ENCODE results near the gene OTOL1. TPM values are rescaled to one million over a fixed set of nuclear protein-coding genes. Genes with fewer than 3 reads are reported as not detected.

The OTOL1 gene
- not detected in 2 replicates for total RNA-seq (2012; rRNA removed)

DNA sequence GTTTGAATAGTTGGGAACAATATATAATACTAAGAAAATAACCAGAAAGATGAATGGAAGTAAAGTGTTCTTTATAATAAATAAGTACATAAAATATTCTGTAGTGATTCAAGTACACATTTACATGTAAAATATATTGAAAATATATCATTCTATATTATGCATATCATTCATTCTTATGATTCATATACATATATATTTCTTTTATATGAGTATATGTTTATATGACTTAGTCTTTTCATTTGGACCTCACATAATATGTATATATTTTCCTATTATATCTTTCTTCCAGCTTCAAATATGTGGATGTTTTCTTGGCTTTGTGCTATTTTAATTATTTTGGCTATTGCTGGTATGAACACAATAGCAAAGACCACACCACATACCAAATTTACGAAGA is at the start of gene OTOL1:
OTOL1 (plus strand) TSS at position 301 of the 400 bp plus-strand sequence; CDS start at position 301, 0 bp downstream.
- H3K4me1 ChIP-seq (ENCODE audit: control insufficient read depth, insufficient read depth, low read length): no peaks in the 10 kb centered on the region
- no peak within 1 kb of the TSS for H3K4me2 ChIP-seq (ENCODE audit: low read length)
- no peaks in the 10 kb centered on the region for H3K36me3 ChIP-seq (ENCODE audit: insufficient read depth, low read length)
- H3K27me3 ChIP-seq (ENCODE audit: control insufficient read depth, insufficient read depth, low read length): no peaks in the 10 kb centered on the region
- H3K9ac ChIP-seq (ENCODE audit: low read depth, low read length): no peak within 1 kb of the TSS
- no peaks in the 10 kb centered on the region for H3K9me3 ChIP-seq (replicated peaks; ENCODE audit: low read length)
- no peak within 1 kb of the TSS for H3K4me3 ChIP-seq (ENCODE audit: low read length)

GRCh38 chr3:161449785-161450184 is 46.8 kb upstream of the OTOL1 start:
- Histone ChIP-seq H3K4me1 (ENCODE audit: control insufficient read depth, insufficient read depth, low read length) (no peaks in the 10 kb centered on the region), H3K36me3 (ENCODE audit: insufficient read depth, low read length) (no peaks in the 10 kb centered on the region), H3K4me3 (ENCODE audit: low read length) (no peak overlapping the region), H3K4me2 (ENCODE audit: low read length) (no peak overlapping the region), H3K9ac (ENCODE audit: low read depth, low read length) (no peak overlapping the region), H3K27me3 (ENCODE audit: control insufficient read depth, insufficient read depth, low read length) (no peaks in the 10 kb centered on the region), H3K9me3 (replicated peaks; ENCODE audit: low read length) (no peaks in the 10 kb centered on the region)

DNA sequence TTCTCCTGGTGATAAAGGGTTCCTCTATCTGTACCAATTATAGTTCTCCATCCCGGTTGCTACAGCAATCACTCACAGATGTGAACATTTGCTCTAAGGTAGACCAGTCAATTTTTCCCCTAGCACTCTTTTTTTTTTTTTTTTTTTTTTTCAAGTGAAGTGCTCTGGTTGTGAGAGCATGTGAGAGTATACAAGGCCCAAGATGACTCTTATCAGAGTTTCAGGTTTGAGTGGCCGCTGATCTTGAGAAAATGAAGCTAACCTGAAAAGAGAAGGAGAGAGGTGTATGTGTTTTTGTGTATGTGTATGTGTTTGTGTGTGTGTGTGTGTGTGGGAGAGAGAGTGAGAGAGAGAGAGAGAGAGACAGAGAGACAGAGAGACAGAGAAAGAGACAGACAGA is 44.4 kb upstream of the OTOL1 start:
- Histone ChIP-seq H3K4me1 (ENCODE audit: control insufficient read depth, insufficient read depth, low read length) (no peaks in the 10 kb centered on the region), H3K9me3 (replicated peaks; ENCODE audit: low read length) (no peaks in the 10 kb centered on the region), H3K36me3 (ENCODE audit: insufficient read depth, low read length) (no peaks in the 10 kb centered on the region), H3K9ac (ENCODE audit: low read depth, low read length) (no peak overlapping the region), H3K4me2 (ENCODE audit: low read length) (no peak overlapping the region), H3K27me3 (ENCODE audit: control insufficient read depth, insufficient read depth, low read length) (no peaks in the 10 kb centered on the region), H3K4me3 (ENCODE audit: low read length) (no peak overlapping the region)

DNA sequence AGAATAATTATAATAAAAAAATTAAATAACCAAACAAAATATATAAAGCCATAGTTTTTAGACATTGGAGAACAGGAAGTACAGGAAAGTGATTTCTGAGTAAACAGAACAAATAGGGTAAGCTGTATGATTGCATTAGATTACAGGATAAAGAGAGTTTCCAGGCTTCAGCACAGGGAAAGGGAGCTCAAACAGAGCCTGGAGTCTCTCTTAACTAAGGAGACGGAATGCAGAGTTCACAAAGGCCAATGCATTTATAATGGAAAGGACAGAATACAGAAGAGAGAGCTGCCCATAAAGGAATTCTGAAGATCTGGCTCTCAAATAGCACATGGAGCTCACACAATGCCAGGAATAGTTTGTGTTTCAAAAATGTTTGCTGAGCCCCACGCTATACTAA is 42.0 kb upstream of the OTOL1 start:
- H3K27me3 ChIP-seq (ENCODE audit: control insufficient read depth, insufficient read depth, low read length): no peaks in the 10 kb centered on the region

DNA sequence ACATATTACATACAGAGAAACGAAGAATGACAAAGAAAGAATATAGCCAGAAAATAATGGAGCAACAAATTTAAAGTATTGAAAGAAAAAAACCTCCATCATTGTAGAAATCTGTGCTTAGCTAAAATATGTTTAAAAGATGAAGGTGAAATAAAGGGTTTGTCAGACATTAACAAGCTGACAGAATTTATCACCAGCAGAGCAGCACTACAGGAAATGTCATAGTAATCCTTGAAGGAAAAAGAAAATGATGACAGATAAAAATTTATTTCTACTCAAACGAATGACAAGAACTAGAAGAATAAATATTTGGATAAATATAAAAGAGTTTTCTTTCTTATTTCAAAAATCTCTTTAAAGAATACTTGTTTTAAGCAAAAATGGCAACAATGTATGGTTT is 40.6 kb upstream of the OTOL1 start:
- Histone ChIP-seq H3K4me3 (ENCODE audit: low read length) (no peak overlapping the region), H3K4me2 (ENCODE audit: low read length) (no peak overlapping the region), H3K4me1 (ENCODE audit: control insufficient read depth, insufficient read depth, low read length) (no peaks in the 10 kb centered on the region), H3K27me3 (ENCODE audit: control insufficient read depth, insufficient read depth, low read length) (no peaks in the 10 kb centered on the region), H3K36me3 (ENCODE audit: insufficient read depth, low read length) (no peaks in the 10 kb centered on the region), H3K9ac (ENCODE audit: low read depth, low read length) (no peak overlapping the region), H3K9me3 (replicated peaks; ENCODE audit: low read length) (no peaks in the 10 kb centered on the region)

More for the DNA sequence above, 42.0 kb upstream of the OTOL1 start:
- no peak overlapping the region for H3K9ac ChIP-seq (ENCODE audit: low read depth, low read length)
- H3K4me3 ChIP-seq (ENCODE audit: low read length): no peak overlapping the region
- H3K9me3 ChIP-seq (replicated peaks; ENCODE audit: low read length): no peaks in the 10 kb centered on the region
- H3K4me1 ChIP-seq (ENCODE audit: control insufficient read depth, insufficient read depth, low read length): no peaks in the 10 kb centered on the region
- H3K36me3 ChIP-seq (ENCODE audit: insufficient read depth, low read length): no peaks in the 10 kb centered on the region
- no peak overlapping the region for H3K4me2 ChIP-seq (ENCODE audit: low read length)

- Histone ChIP-seq H3K9ac (ENCODE audit: low read depth, low read length) (no peak overlapping the region), H3K27me3 (ENCODE audit: control insufficient read depth, insufficient read depth, low read length) (no peaks in the 10 kb centered on the region), H3K36me3 (ENCODE audit: insufficient read depth, low read length) (no peaks in the 10 kb centered on the region), H3K4me1 (ENCODE audit: control insufficient read depth, insufficient read depth, low read length) (no peaks in the 10 kb centered on the region), H3K4me3 (ENCODE audit: low read length) (no peak overlapping the region), H3K9me3 (replicated peaks; ENCODE audit: low read length) (no peaks in the 10 kb centered on the region), H3K4me2 (ENCODE audit: low read length) (no peak overlapping the region)
Measured at GRCh38 chr3:161462138-161462537, 34.5 kb upstream of the OTOL1 start.

DNA sequence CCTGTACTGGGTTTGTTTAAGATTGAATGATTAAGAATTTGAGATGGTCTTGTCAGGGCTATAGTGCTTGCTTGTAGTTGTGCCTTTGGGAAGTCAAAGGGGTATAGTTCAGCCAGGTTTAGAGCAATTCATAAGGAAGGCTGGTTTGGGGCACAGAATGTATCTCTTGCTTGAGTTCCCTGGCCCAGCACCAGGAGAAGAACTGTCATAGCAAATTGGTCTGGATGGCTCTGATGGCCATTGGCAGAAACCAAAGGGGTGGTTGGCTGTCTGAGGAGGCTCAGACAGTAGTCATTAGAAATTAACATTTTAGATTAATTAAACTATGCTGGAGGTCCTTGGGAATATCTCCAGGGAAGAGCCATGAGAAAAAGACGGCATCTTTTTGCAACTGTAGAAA is 25.4 kb upstream of the OTOL1 start:
- Histone ChIP-seq H3K36me3 (ENCODE audit: insufficient read depth, low read length) (no peaks in the 10 kb centered on the region), H3K9me3 (replicated peaks; ENCODE audit: low read length) (no peaks in the 10 kb centered on the region), H3K27me3 (ENCODE audit: control insufficient read depth, insufficient read depth, low read length) (no peaks in the 10 kb centered on the region), H3K4me1 (ENCODE audit: control insufficient read depth, insufficient read depth, low read length) (no peaks in the 10 kb centered on the region), H3K9ac (ENCODE audit: low read depth, low read length) (no peak overlapping the region), H3K4me2 (ENCODE audit: low read length) (no peak overlapping the region), H3K4me3 (ENCODE audit: low read length) (no peak overlapping the region)

GRCh38 chr3:161474139-161474538 is 22.5 kb upstream of the OTOL1 start:
- Histone ChIP-seq H3K36me3 (ENCODE audit: insufficient read depth, low read length) (no peaks in the 10 kb centered on the region), H3K9me3 (replicated peaks; ENCODE audit: low read length) (no peaks in the 10 kb centered on the region), H3K4me1 (ENCODE audit: control insufficient read depth, insufficient read depth, low read length) (no peaks in the 10 kb centered on the region), H3K4me3 (ENCODE audit: low read length) (no peak overlapping the region), H3K4me2 (ENCODE audit: low read length) (no peak overlapping the region), H3K27me3 (ENCODE audit: control insufficient read depth, insufficient read depth, low read length) (no peaks in the 10 kb centered on the region), H3K9ac (ENCODE audit: low read depth, low read length) (no peak overlapping the region)

DNA sequence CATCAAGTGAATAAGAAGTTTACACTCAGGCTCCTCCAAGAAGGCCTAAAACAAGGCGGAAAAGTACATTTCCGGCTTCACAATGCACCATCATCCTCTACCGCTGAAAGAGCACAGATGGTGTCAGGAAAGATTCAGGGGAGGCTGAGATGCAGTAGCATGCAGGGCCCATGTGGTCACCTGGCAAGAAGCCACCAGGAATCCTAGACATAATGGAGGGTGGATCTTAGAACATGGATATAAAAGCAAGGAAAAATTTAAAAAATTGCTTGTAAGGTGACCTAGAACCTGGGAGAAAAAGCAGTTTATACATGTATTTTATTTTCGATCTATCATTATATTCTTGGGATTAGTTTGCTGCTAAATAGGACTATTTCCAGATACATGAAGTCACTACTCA is 21.9 kb upstream of the OTOL1 start:
- no peak overlapping the region for H3K9ac ChIP-seq (ENCODE audit: low read depth, low read length)
- H3K9me3 ChIP-seq (replicated peaks; ENCODE audit: low read length): no peaks in the 10 kb centered on the region
- no peaks in the 10 kb centered on the region for H3K27me3 ChIP-seq (ENCODE audit: control insufficient read depth, insufficient read depth, low read length)
- no peak overlapping the region for H3K4me3 ChIP-seq (ENCODE audit: low read length)
- no peak overlapping the region for H3K4me2 ChIP-seq (ENCODE audit: low read length)
- no peaks in the 10 kb centered on the region for H3K4me1 ChIP-seq (ENCODE audit: control insufficient read depth, insufficient read depth, low read length)
- no peaks in the 10 kb centered on the region for H3K36me3 ChIP-seq (ENCODE audit: insufficient read depth, low read length)

DNA sequence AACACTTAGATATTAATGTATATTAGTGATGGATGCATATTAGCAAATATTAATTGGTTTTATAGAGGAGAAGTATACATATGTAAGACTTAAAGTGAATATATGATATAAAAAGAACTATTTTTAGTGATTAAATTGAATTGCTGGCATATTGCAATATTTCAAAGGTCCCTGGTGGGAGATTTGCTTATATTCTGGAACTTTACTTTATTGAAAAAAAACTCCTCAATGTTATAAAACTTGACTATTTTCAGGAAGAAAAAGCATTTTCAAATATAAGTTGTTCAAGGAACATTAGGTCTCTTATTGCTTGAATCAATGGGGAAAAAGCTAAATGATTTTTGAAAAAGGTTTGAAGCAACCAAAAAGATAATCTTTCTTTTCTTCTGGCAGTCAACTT is 21.4 kb upstream of the OTOL1 start:
- Histone ChIP-seq H3K27me3 (ENCODE audit: control insufficient read depth, insufficient read depth, low read length) (no peaks in the 10 kb centered on the region), H3K9me3 (replicated peaks; ENCODE audit: low read length) (no peaks in the 10 kb centered on the region), H3K4me2 (ENCODE audit: low read length) (no peak overlapping the region), H3K4me1 (ENCODE audit: control insufficient read depth, insufficient read depth, low read length) (no peaks in the 10 kb centered on the region), H3K36me3 (ENCODE audit: insufficient read depth, low read length) (no peaks in the 10 kb centered on the region), H3K9ac (ENCODE audit: low read depth, low read length) (no peak overlapping the region), H3K4me3 (ENCODE audit: low read length) (no peak overlapping the region)

- Histone ChIP-seq H3K27me3 (ENCODE audit: control insufficient read depth, insufficient read depth, low read length) (no peaks in the 10 kb centered on the region), H3K4me2 (ENCODE audit: low read length) (no peak overlapping the region), H3K36me3 (ENCODE audit: insufficient read depth, low read length) (no peaks in the 10 kb centered on the region), H3K9me3 (replicated peaks; ENCODE audit: low read length) (no peaks in the 10 kb centered on the region), H3K9ac (ENCODE audit: low read depth, low read length) (no peak overlapping the region), H3K4me3 (ENCODE audit: low read length) (no peak overlapping the region), H3K4me1 (ENCODE audit: control insufficient read depth, insufficient read depth, low read length) (no peaks in the 10 kb centered on the region)
Measured at GRCh38 chr3:161475905-161476304, 20.7 kb upstream of the OTOL1 start.

DNA sequence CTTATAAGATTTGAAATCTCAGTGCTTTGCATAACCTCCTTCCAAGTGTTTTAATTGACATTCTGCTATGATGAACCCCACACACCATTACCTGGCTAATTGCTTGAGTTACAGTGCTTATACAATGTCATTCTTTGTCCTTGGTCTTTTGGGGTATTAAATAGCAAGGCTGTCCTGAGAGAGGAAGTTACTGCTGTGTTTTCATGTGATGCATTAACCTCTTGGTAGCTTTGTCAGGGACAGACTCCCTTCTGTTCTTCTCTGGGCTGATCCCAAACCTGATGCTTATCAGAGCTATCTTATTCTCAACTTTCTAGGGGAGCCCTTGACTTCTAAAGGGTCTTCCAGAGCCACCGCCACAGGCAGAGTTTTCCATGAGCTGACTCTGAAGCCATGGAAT is 12.4 kb upstream of the OTOL1 start:
- no peak overlapping the region for H3K4me3 ChIP-seq (ENCODE audit: low read length)
- no peaks in the 10 kb centered on the region for H3K9me3 ChIP-seq (replicated peaks; ENCODE audit: low read length)
- H3K27me3 ChIP-seq (ENCODE audit: control insufficient read depth, insufficient read depth, low read length): no peaks in the 10 kb centered on the region

More for the DNA sequence above, 12.4 kb upstream of the OTOL1 start:
- H3K9ac ChIP-seq (ENCODE audit: low read depth, low read length): no peak overlapping the region
- no peaks in the 10 kb centered on the region for H3K4me1 ChIP-seq (ENCODE audit: control insufficient read depth, insufficient read depth, low read length)
- no peak overlapping the region for H3K4me2 ChIP-seq (ENCODE audit: low read length)
- H3K36me3 ChIP-seq (ENCODE audit: insufficient read depth, low read length): no peaks in the 10 kb centered on the region
